ENCODE results near the gene BPTF. TPM values are rescaled to one million over a fixed set of nuclear protein-coding genes. Genes with fewer than 3 reads are reported as not detected.
"Not testable (repeated sequence)": the region's sequence is repeated elsewhere in the genome, so short reads cannot be mapped to it uniquely, and the experiment has no call there.

The BPTF gene
- polyA plus RNA-seq, 2 of the 4 experiments (the other 2 are of a cell fraction): 26.3 to 60.7 TPM

GRCh38 chr17:68019675-68020408, 194.5 kb downstream of the BPTF start (continued):
- TF ChIP-seq NFE2L2 (conservative IDR thresholded peaks at IDR 0.05; ENCODE audit: low read length): 0 out of 2 replicates have a peak, but pooled peaks have one; percentile 5
- TF ChIP-seq, protein P1, sequence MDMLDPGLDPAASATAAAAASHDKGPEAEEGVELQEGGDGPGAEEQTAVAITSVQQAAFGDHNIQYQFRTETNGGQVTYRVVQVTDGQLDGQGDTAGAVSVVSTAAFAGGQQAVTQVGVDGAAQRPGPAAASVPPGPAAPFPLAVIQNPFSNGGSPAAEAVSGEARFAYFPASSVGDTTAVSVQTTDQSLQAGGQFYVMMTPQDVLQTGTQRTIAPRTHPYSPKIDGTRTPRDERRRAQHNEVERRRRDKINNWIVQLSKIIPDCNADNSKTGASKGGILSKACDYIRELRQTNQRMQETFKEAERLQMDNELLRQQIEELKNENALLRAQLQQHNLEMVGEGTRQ (IDR thresholded peaks at IDR 0.05): 0 out of 2 replicates have a peak, but pooled peaks have one; percentile 31
- TF ChIP-seq RNF2 (IDR thresholded peaks at IDR 0.05; ENCODE audit: borderline replicate concordance, low read depth): 0 out of 2 replicates have a peak, but pooled peaks have one; percentile 27
- TF ChIP-seq CEBPB (IDR thresholded peaks at IDR 0.05): peak in 1 of 2 experiments; percentile 74; a peak in 2 of 4 replicates
- no peak for TF ChIP-seq CBX8 (IDR thresholded peaks at IDR 0.05)
- TF ChIP-seq, protein P2, sequence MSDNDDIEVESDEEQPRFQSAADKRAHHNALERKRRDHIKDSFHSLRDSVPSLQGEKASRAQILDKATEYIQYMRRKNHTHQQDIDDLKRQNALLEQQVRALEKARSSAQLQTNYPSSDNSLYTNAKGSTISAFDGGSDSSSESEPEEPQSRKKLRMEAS (IDR thresholded peaks at IDR 0.05): peak; percentile 96
- TF ChIP-seq JUNB (IDR thresholded peaks at IDR 0.05): no peak
- peak; percentile 73; the same call in 1 of the 2 replicates for TF ChIP-seq HOXB13 (CRISPR knock-in tag; IDR thresholded peaks at IDR 0.05; ENCODE audit: low read depth)
- peak; percentile 97 for TF ChIP-seq SREBF2 (IDR thresholded peaks at IDR 0.05)
- TF ChIP-seq POLR2AphosphoS2 (conservative IDR thresholded peaks at IDR 0.05; ENCODE audit: low read length): no peak
- peak; percentile 93 for TF ChIP-seq PHF8 (IDR thresholded peaks at IDR 0.05; ENCODE audit: borderline replicate concordance, low read depth)
- TF ChIP-seq MAFK (IDR thresholded peaks at IDR 0.05; ENCODE audit: partially characterized antibody): no peak
- TF ChIP-seq JUN (IDR thresholded peaks at IDR 0.05): peak; percentile 83 to 88

DNA sequence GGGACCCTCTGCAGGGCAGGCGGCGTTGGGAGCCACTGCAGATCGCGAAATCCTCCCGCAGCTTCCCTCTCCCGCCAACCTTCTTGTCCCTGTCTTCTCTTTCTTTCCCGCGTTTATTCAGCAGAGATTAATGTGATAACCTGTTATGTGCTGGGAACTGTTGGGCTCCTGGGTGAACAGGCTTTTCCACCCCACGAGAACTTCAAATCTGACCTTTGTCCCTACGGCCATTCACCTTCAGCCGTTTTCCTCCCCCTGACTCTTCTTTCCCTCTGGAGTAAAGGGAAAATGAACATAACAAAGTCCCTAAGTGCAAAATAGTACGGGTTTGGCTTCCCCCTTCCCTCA, 195.1 kb downstream of the BPTF start:
- ATAC-seq (peak in 1 of 2 experiments; percentile 52; a peak in 2 of 6 replicates), FAIRE-seq (no peak), DNase-seq (ENCODE audit: low read depth in 1 of 2, low spot score in 1 of 2) (no peak)
- ChIA-PET CTCF (interaction anchor here (1.0 to 1.9 kb wide), 10 partner anchors 9 to 58 kb away, joined by 3 to 12 read pairs (median 6); partner anchors contain the start of gene KPNA2), POLR2A (interaction anchor here (0.6 to 1.9 kb wide), 8 partner anchors 8 to 1382 kb away, joined by 5 to 21 read pairs (median 9); partner anchors contain the start of genes C17orf58, KPNA2 and WIPI1)
- no peak for TF ChIP-seq ZFP36 (IDR thresholded peaks at IDR 0.05; ENCODE audit: borderline replicate concordance, partially characterized antibody)
- peak; percentile 24; the same call in 1 of the 2 replicates for TF ChIP-seq PHF8 (IDR thresholded peaks at IDR 0.05; ENCODE audit: borderline replicate concordance, low read depth)
- no peak for TF ChIP-seq JUN (IDR thresholded peaks at IDR 0.05)
- Histone ChIP-seq H3K4me2 (peak overlapping the region; percentile 75), H3K4me3 (peak overlapping the region; percentile 48), H3K4me1 (peaks cover 9% of the 10 kb centered on the region; the same call in 2 of the 3 replicates), H3K27ac (peak overlapping the region; percentile 84 to 87), H3K9me3 (no peaks in the 10 kb centered on the region)
- WGBS (ENCODE audit: missing lambda C conversion rate): 3% methylated on average over 12 of the region's 12 CpGs

- ATAC-seq; H3K4me1 ChIP-seq; FAIRE-seq; H3K9me3 ChIP-seq; DNase-seq (ENCODE audit: low read depth in 1 of 2, low spot score in 1 of 2): not testable (repeated sequence)
- peak overlapping the region; percentile 48 for H3K4me3 ChIP-seq
- CTCF ChIA-PET: interaction anchor here (1.3 to 1.9 kb wide), 7 partner anchors 9 to 59 kb away, joined by 3 to 12 read pairs (median 8); no protein-coding TSS in a partner anchor
- H3K4me2 ChIP-seq: peak overlapping the region; percentile 75
- POLR2A ChIA-PET: interaction anchor here (0.6 to 1.9 kb wide), 6 partner anchors 8 to 1382 kb away, joined by 5 to 21 read pairs (median 14); partner anchors contain the start of genes C17orf58 and KPNA2
- peak overlapping the region; percentile 84 to 87 for H3K27ac ChIP-seq
- WGBS (ENCODE audit: missing lambda C conversion rate): 81% methylated on average over 13 of the region's 13 CpGs
Measured at GRCh38 chr17:68020791-68021190, 195.5 kb downstream of the BPTF start.

DNA sequence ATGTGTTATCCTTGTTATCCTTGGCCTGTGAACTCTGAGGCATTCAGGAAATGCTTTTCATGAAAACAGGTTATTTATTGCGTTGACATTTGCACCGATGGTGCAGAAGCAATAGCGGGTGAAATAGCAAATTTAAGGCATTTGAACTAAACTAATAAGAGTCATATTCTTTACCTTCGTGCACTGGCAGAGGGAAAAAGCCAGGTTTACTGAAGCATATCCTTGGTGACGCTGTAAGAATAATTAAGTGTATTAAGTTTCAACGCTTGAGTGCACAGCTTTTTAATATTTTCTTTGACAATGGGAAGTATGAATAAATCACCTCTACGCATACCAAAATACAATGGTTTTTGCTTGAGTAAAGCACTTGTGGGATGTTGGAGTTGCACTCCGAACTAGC, 196.7 kb downstream of the BPTF start:
- H3K4me1 ChIP-seq: peaks cover 9% of the 10 kb centered on the region; the same call in 2 of the 3 replicates
- no peaks in the 10 kb centered on the region for H3K9me3 ChIP-seq
- ATAC-seq (no peak), DNase-seq (ENCODE audit: low read depth in 1 of 2, low spot score in 1 of 2) (no peak), FAIRE-seq (no peak)
- no peak overlapping the region for H3K27ac ChIP-seq
- 91% methylated on average over 8 of the region's 8 CpGs for WGBS (ENCODE audit: missing lambda C conversion rate)
- no peak overlapping the region for H3K4me2 ChIP-seq
- H3K4me3 ChIP-seq: no peak overlapping the region
- POLR2A ChIA-PET: no interaction called here
- CTCF ChIA-PET: interaction anchor here (1.4 kb wide), 1 partner anchor 11 kb away, joined by 3 read pairs; no protein-coding TSS in a partner anchor
- TF ChIP-seq, protein P3, sequence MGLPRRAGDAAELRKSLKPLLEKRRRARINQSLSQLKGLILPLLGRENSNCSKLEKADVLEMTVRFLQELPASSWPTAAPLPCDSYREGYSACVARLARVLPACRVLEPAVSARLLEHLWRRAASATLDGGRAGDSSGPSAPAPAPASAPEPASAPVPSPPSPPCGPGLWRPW (IDR thresholded peaks at IDR 0.05): no peak
- TF ChIP-seq KDM5A (IDR thresholded peaks at IDR 0.05): no peak
- TF ChIP-seq ZFP36 (IDR thresholded peaks at IDR 0.05; ENCODE audit: borderline replicate concordance, partially characterized antibody): no peak
- no peak for TF ChIP-seq MYC (IDR thresholded peaks at IDR 0.05; ENCODE audit: borderline replicate concordance, low read length)
- no peak for TF ChIP-seq MAFK (IDR thresholded peaks at IDR 0.05; ENCODE audit: partially characterized antibody)
- TF ChIP-seq HMGXB4 (CRISPR knock-in tag; IDR thresholded peaks at IDR 0.05; ENCODE audit: borderline replicate concordance): no peak

All from A549 (cell line).